OCI-LY1 (cell line): Measurements from ENCODE around the gene ANKFY1.

Experiments
- EZH2 ChIP-seq: fragments of 200-600 bp; sonication (generic), shearing (Covaris generic); IDR thresholded peaks from 2 replicates; pipeline ENCODE4 v1.8.0; 2017; ENCODE audit warnings: borderline replicate concordance, mixed run types, mild to moderate bottlenecking, antibody characterized with exemption, low read length, moderate library complexity, mixed read lengths
- TF ChIP-seq, protein P1 (sequence below): fragments of 200-600 bp; sonication (generic), shearing (Covaris generic); IDR thresholded peaks from 2 replicates; pipeline ENCODE4 v1.5.1; 2017; ENCODE audit warnings: mild to moderate bottlenecking, antibody characterized with exemption, low read length, moderate library complexity, mixed read lengths

DNA sequence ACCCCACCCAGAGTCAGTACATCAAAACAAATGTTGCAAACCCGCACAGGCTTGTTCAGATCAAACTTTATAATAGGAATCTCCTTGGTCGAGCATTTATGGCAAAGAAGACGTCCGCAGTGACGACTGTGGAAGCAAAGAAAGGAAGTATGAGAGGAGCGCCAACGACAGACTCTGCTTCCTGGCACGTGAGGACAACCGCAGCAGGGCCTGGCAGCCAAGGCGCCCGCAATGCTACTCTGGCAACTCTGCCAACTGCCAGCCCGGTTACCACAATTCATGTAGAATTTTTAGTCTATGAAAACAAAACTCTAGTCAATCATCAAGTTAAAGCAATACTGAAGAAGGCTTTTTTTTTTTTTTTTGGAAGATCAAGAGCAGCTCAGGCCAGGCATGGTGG is 96.0 kb downstream of the ANKFY1 start:
- no peak for TF ChIP-seq EZH2
- TF ChIP-seq, protein P1, sequence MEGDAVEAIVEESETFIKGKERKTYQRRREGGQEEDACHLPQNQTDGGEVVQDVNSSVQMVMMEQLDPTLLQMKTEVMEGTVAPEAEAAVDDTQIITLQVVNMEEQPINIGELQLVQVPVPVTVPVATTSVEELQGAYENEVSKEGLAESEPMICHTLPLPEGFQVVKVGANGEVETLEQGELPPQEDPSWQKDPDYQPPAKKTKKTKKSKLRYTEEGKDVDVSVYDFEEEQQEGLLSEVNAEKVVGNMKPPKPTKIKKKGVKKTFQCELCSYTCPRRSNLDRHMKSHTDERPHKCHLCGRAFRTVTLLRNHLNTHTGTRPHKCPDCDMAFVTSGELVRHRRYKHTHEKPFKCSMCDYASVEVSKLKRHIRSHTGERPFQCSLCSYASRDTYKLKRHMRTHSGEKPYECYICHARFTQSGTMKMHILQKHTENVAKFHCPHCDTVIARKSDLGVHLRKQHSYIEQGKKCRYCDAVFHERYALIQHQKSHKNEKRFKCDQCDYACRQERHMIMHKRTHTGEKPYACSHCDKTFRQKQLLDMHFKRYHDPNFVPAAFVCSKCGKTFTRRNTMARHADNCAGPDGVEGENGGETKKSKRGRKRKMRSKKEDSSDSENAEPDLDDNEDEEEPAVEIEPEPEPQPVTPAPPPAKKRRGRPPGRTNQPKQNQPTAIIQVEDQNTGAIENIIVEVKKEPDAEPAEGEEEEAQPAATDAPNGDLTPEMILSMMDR = no peak
